PC-9 (cell line): Measurements from ENCODE around the gene ITGAD. TPM values are rescaled to one million over a fixed set of nuclear protein-coding genes. Genes with fewer than 3 reads are reported as not detected.
A peak's percentile ranks its signal among the peaks of the same experiment; 100 is the strongest.

ENCODE experiments used
- BruUV-seq: library from RNA; stranded (reverse); fragments of 400-500 nt; replicated peaks from 2 replicates; lab custom pipeline; 2021; lab: Mats Ljungman, UMichigan
- CTCF ChIA-PET: fragments of 300-600 bp; sonication (Branson Sonifier 250); formaldehyde crosslinking; loops from one replicate; lab custom pipeline; 2022; ENCODE audit warnings: antibody characterized with exemption; lab: Charles Lee
- POLR2A ChIA-PET: fragments of 300-600 bp; sonication (Branson Sonifier 250); formaldehyde crosslinking; loops from one replicate; lab custom pipeline; 2022; ENCODE audit warnings: antibody characterized with exemption; ENCODE audit not compliant: unreplicated experiment; lab: Charles Lee
- DNase-seq, 2 experiments: peaks; one replicate each; pipeline versions ENCODE4 v3.0.0 to v3.0.0-alpha.2; 2015 to 2022; ENCODE audit warnings: mixed read lengths in 1 of 2
- H2AFZ ChIP-seq: fragments of 200-600 bp; sonication (generic); 2 replicates; pipeline ENCODE4 v1.8.1; 2017; ENCODE audit warnings: antibody characterized with exemption
- H3F3A ChIP-seq: fragments of 200-600 bp; sonication (generic); 2 replicates; pipeline ENCODE4 v1.8.1; 2017; ENCODE audit warnings: antibody characterized with exemption, mild to moderate bottlenecking, low read depth; ENCODE audit not compliant: insufficient read depth
- H3K27ac ChIP-seq: fragments of 200-600 bp; sonication (generic); 2 replicates; pipeline ENCODE4 v1.6.1; 2016; ENCODE audit warnings: mixed run types
- H3K27me3 ChIP-seq: fragments of 200-600 bp; sonication (generic); 2 replicates; pipeline ENCODE4 v1.6.1; 2016; ENCODE audit warnings: low read depth, mixed run types; ENCODE audit not compliant: insufficient read depth
- H3K36me3 ChIP-seq: fragments of 200-600 bp; sonication (generic); 2 replicates; pipeline ENCODE4 v1.6.1; 2016; ENCODE audit warnings: low read depth, mixed run types
- H3K4me1 ChIP-seq: fragments of 200-600 bp; sonication (generic); replicated peaks from 2 replicates; pipeline ENCODE4 v1.6.1; 2016; ENCODE audit warnings: mixed run types; ENCODE audit not compliant: insufficient read depth
- H3K4me2 ChIP-seq: fragments of 200-600 bp; sonication (generic); 2 replicates; pipeline ENCODE4 v1.6.1; 2017; ENCODE audit warnings: mixed run types
- H3K4me3 ChIP-seq: fragments of 200-600 bp; sonication (generic); 2 replicates; pipeline ENCODE4 v1.6.1; 2016; ENCODE audit warnings: mixed run types
- H3K79me2 ChIP-seq: fragments of 200-600 bp; sonication (generic); 2 replicates; pipeline ENCODE4 v1.6.1; 2017; ENCODE audit warnings: low read depth, mixed run types
- H3K9me2 ChIP-seq: fragments of 200-600 bp; sonication (generic); 2 replicates; pipeline ENCODE4 v1.8.1; 2017; ENCODE audit warnings: mild to moderate bottlenecking; ENCODE audit not compliant: insufficient read depth
- H3K9me3 ChIP-seq: fragments of 200-600 bp; sonication (generic); 2 replicates; pipeline ENCODE4 v1.8.1; 2016; ENCODE audit warnings: low read depth; ENCODE audit not compliant: insufficient read depth
- H4K20me1 ChIP-seq: fragments of 200-600 bp; sonication (generic); 2 replicates; pipeline ENCODE4 v1.8.1; 2017; ENCODE audit not compliant: insufficient read depth
- EZH2 ChIP-seq: fragments of 200-600 bp; sonication (generic); IDR thresholded peaks from 2 replicates; pipeline ENCODE4 v1.8.0; 2017; ENCODE audit warnings: antibody characterized with exemption, low read depth
- intact Hi-C: fragments of 100-400 bp; cut with micrococcal nuclease; formaldehyde crosslinking; loops from one replicate; pipeline ENCODE4 v1.10.0; 2022; ENCODE audit not compliant: unreplicated experiment
- total RNA-seq: library from RNA; stranded (reverse); gene quantifications from 2 replicates; pipeline ENCODE4 v1.2.3, GENCODE V29; 2021
- TF ChIP-seq, protein P1 (sequence below): fragments of 200-600 bp; sonication (generic); conservative IDR thresholded peaks from 2 replicates; pipeline ENCODE4 v1.6.1; 2017; ENCODE audit warnings: mixed run types, antibody characterized with exemption, mild to moderate bottlenecking, moderate library complexity

The ITGAD gene
- total RNA-seq, 1 experiment from 2014 or later: not detected

DNA sequence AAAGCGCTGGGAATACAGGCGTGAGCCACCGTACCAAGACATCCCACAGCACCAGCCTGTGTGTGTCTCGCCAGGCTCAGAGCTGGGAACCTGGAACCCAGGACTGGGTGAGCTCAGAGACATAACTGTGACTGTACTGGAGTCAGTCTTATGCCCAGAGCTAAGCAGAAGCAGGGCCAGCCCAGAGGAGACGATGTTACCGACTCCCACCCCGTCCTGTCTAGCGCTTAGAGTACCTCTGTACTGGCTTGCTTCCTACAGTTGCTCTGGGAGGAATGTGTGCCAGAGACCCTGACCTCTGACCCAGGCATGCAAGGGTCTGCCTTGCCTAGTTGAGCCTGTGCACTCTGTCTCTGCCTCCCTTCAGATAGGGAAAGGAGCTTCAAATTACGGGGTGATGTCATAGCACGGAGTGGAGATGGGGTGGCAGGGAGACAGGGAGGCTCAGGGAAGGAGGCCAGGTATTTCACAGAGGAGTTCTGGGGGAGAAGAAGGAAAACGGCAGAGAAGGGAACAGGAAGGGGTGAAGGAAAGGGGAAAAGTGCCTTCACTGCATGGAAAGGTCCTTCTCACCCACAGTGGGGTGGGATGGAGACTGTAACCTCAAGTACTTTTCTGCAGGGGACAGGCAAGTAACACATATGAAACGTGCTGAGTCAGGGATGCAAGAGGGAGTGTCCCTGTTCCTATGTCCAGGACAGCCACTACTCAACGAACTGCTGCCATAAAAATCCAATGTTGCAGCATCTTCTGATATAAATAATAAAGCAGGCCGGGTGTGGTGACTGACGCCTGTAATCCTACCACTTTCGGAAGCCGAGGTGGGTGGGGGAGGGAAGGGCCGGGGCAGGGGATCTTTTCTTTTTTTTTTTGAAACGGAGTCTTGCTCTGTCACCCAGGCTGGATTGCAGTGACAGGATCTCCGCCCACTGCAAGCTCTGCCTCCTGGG is 60.4 kb downstream of the ITGAD start:
- Histone ChIP-seq H3K79me2 (peaks cover 37% of the 10 kb centered on the region), H3F3A (peaks cover 38% of the 10 kb centered on the region), H4K20me1 (peaks cover 20% of the 10 kb centered on the region), H3K36me3 (no peaks in the 10 kb centered on the region), H3K4me3 (no peak overlapping the region; the same call in 1 of the 2 replicates), H2AFZ (no peak overlapping the region), H3K4me1 (peaks cover 60% of the 10 kb centered on the region), H3K9me3 (no peaks in the 10 kb centered on the region), H3K27me3 (no peaks in the 10 kb centered on the region), H3K27ac (peak overlapping the region; percentile 75), H3K4me2 (peak overlapping the region; percentile 60), H3K9me2 (no peaks in the 10 kb centered on the region)
- ChIA-PET POLR2A (interaction anchor here (0.6 to 1.2 kb wide), 9 partner anchors 8 to 944 kb away, joined by 3 to 50 read pairs (median 6); partner anchors contain the start of gene RUSF1), CTCF (interaction anchor here (0.6 to 1.9 kb wide), 5 partner anchors 10 to 252 kb away, joined by 3 to 16 read pairs (median 7); partner anchors contain the start of gene ZNF843)
- intact Hi-C loops: loop anchor here (2.0 to 10.0 kb wide), 4 partner anchors 66 to 799 kb away; partner anchors contain the start of genes FBRS, PRR14 and SETD1A
- TSS peak; percentile 52 for BruUV-seq
- TF ChIP-seq, protein P1, sequence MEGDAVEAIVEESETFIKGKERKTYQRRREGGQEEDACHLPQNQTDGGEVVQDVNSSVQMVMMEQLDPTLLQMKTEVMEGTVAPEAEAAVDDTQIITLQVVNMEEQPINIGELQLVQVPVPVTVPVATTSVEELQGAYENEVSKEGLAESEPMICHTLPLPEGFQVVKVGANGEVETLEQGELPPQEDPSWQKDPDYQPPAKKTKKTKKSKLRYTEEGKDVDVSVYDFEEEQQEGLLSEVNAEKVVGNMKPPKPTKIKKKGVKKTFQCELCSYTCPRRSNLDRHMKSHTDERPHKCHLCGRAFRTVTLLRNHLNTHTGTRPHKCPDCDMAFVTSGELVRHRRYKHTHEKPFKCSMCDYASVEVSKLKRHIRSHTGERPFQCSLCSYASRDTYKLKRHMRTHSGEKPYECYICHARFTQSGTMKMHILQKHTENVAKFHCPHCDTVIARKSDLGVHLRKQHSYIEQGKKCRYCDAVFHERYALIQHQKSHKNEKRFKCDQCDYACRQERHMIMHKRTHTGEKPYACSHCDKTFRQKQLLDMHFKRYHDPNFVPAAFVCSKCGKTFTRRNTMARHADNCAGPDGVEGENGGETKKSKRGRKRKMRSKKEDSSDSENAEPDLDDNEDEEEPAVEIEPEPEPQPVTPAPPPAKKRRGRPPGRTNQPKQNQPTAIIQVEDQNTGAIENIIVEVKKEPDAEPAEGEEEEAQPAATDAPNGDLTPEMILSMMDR: no peak
- TF ChIP-seq EZH2: no peak
- peak; percentile 56 to 78 for DNase-seq

DNA sequence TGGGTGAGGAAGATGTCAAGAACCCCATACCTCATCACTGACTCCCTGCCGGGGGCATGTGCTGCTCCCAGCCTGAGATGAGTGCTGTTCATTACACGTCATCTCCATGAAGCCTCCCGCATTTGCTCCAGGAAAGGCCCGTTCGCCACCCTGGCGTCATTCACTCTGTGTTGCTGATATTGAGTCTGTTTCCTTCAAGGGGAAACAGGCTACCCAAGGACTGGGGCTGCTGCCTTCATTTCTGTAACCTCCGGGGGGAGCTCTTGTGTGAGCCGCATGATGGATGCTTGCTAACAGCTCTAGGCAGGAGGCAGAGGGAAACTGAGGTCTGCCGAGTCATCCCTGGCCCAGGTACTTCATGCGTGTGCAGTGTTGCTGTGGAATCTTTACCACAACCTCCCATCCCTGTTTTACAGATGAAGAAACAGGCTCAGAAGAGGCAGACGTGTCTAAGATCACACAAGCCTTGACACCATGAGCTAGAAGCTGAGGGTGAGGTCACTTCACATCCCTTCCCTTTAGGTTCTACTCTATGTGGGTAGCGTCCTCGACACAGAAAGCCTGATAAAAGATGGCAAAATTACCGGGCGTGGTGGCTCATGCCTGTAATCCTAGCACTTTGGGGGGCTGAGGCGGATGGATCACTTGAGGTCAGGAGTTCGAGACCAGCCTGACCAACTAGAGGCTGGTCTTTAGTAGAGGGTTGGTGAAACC is 62.6 kb downstream of the ITGAD start:
- DNase-seq: no peak
- ChIA-PET CTCF (interaction anchor here (0.5 to 1.6 kb wide), 4 partner anchors 16 to 532 kb away, joined by 3 to 5 read pairs (median 4); partner anchors contain the start of genes FBXL19 and TGFB1I1), POLR2A (interaction anchor here (0.5 to 0.6 kb wide), 2 partner anchors 15 to 314 kb away, joined by 5 to 9 read pairs; no protein-coding TSS in a partner anchor)
- H3K27me3 ChIP-seq: no peaks in the 10 kb centered on the region
- H3K4me1 ChIP-seq: peaks cover 67% of the 10 kb centered on the region
- peaks cover 52% of the 10 kb centered on the region for H3F3A ChIP-seq
- no peak overlapping the region for H3K4me3 ChIP-seq
- no peaks in the 10 kb centered on the region for H3K9me2 ChIP-seq
- intact Hi-C loops: loop anchor here (5.0 to 10.0 kb wide), 4 partner anchors 242 to 801 kb away; partner anchors contain the start of genes FBRS, PRR14 and SETD1A
- peaks cover 46% of the 10 kb centered on the region for H3K79me2 ChIP-seq
- H3K27ac ChIP-seq: no peak overlapping the region
- H3K4me2 ChIP-seq: peak overlapping the region; percentile 19
- no peaks in the 10 kb centered on the region for H3K36me3 ChIP-seq
- H2AFZ ChIP-seq: no peak overlapping the region
- H4K20me1 ChIP-seq: peaks cover 20% of the 10 kb centered on the region
- no peak for TF ChIP-seq EZH2
- TF ChIP-seq, protein P1: peak; percentile 50
- BruUV-seq: no TSS peak
- no peaks in the 10 kb centered on the region for H3K9me3 ChIP-seq

DNA sequence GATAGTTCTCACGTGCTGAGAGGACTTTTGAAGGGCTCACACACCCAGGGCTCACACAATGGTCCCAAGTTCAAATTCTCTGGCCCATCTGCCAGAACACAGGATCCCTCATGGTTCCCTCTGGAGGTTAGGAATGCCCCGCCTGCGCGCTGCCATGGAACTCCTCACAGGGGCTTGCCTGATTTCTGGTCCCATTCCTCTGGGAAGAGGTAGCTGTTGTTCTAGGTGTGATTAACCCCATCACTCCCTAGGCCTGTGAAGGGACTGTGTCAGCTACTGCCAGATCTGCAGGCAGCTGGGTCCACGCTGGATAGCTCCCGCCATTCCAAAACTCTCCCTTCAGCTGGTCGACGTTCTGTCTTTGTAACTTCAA is 63.8 kb downstream of the ITGAD start:
- intact Hi-C loops: loop anchor here (5.0 to 10.0 kb wide), 4 partner anchors 240 to 802 kb away; partner anchors contain the start of genes FBRS, PRR14 and SETD1A
- H3K9me3 ChIP-seq: no peaks in the 10 kb centered on the region
- TF ChIP-seq EZH2: no peak
- TF ChIP-seq, protein P1: no peak
- H3K36me3 ChIP-seq: no peaks in the 10 kb centered on the region
- no peak overlapping the region for H3K27ac ChIP-seq
- peak overlapping the region; percentile 86 for H3K4me2 ChIP-seq
- H3K27me3 ChIP-seq: no peaks in the 10 kb centered on the region
- H4K20me1 ChIP-seq: peaks cover 20% of the 10 kb centered on the region
- H3K79me2 ChIP-seq: peaks cover 54% of the 10 kb centered on the region
- ChIA-PET CTCF (interaction anchor here (0.5 to 1.6 kb wide), 2 partner anchors 339 to 479 kb away, joined by 6 to 8 read pairs; partner anchors contain the start of gene KAT8), POLR2A (interaction anchor here (0.6 kb wide), 3 partner anchors 256 to 383 kb away, joined by 3 to 4 read pairs (median 3); partner anchors contain the start of gene ZNF668)
- H3K9me2 ChIP-seq: no peaks in the 10 kb centered on the region
- peaks cover 62% of the 10 kb centered on the region for H3K4me1 ChIP-seq
- no TSS peak for BruUV-seq
- no peak overlapping the region for H2AFZ ChIP-seq
- H3F3A ChIP-seq: peaks cover 53% of the 10 kb centered on the region
- peak overlapping the region; percentile 80; the same call in 1 of the 2 replicates for H3K4me3 ChIP-seq
- no peak for DNase-seq
